Measurements from ENCODE around the gene DCPS.

DCPS gene

GRCh38 chr11:126268708-126269579, 34.9 kb upstream of the DCPS start, which contains the start of the genes FOXRED1 and SRPRA:
FOXRED1 (plus strand) TSS chr11:126269154; CDS start chr11:126269207, 53 bp downstream.
SRPRA (minus strand) TSS chr11:126268895; CDS start chr11:126268804, 91 bp downstream.
- Histone ChIP-seq H2BK120ac (ENCODE audit: low read depth, low read length) (no peak within 1 kb of the TSS), H3K27me3 (ENCODE audit: insufficient read depth, low read length, poor library complexity) (no peaks in the 10 kb centered on the region), H2BK5ac (ENCODE audit: low read length) (peak within 1 kb of the TSS; percentile 57), H4K5ac (ENCODE audit: low read length) (no peak within 1 kb of the TSS), H3K4me1 (ENCODE audit: control insufficient read depth, low read depth, low read length) (no peaks in the 10 kb centered on the region), H3K4ac (ENCODE audit: low read depth, low read length) (peak within 1 kb of the TSS; percentile 89), H3K4me3 (ENCODE audit: low read length) (peak within 1 kb of the TSS; percentile 97), H3K27ac (ENCODE audit: low read depth, low read length) (peak within 1 kb of the TSS; percentile 68), H3K79me2 (ENCODE audit: control insufficient read depth, insufficient read depth, low read length) (peaks cover 22% of the 10 kb centered on the region), H2AK5ac (ENCODE audit: low read length) (no peak within 1 kb of the TSS), H3K56ac (ENCODE audit: low read length) (peak within 1 kb of the TSS; percentile 98), H3K9ac (ENCODE audit: low read length) (peak within 1 kb of the TSS; percentile 98), H3K23ac (ENCODE audit: low read length) (peak within 1 kb of the TSS; percentile 72), H3K36me3 (ENCODE audit: control insufficient read depth, insufficient read depth, low read length) (peaks cover 21% of the 10 kb centered on the region), H3K4me2 (ENCODE audit: low read length) (peak within 1 kb of the TSS; percentile 48), H4K8ac (ENCODE audit: low read depth, low read length) (no peak within 1 kb of the TSS), H3K18ac (ENCODE audit: low read length) (peak within 1 kb of the TSS; percentile 40), H2BK15ac (replicated peaks; ENCODE audit: low read depth) (no peak within 1 kb of the TSS), H3K79me1 (ENCODE audit: low read length) (peaks cover 17% of the 10 kb centered on the region)
- WGBS (ENCODE audit: extremely low coverage, insufficient coverage, low lambda C conversion rate): no CpG with 5 or more reads among the region's 64 CpGs
- DNase-seq: peak; percentile 100

GRCh38 chr11:126277322-126277721, 26.5 kb upstream of the DCPS start:
- peaks cover 1% of the 10 kb centered on the region for H3K36me3 ChIP-seq (ENCODE audit: control insufficient read depth, insufficient read depth, low read length)
- WGBS (ENCODE audit: extremely low coverage, insufficient coverage, low lambda C conversion rate): no CpG with 5 or more reads among the region's 11 CpGs
- no peak overlapping the region for H2BK15ac ChIP-seq (replicated peaks; ENCODE audit: low read depth)
- no peak overlapping the region for H3K27ac ChIP-seq (ENCODE audit: low read depth, low read length)
- no peaks in the 10 kb centered on the region for H3K79me1 ChIP-seq (ENCODE audit: low read length)
- no peak overlapping the region for H2BK120ac ChIP-seq (ENCODE audit: low read depth, low read length)
- H3K4me3 ChIP-seq (ENCODE audit: low read length): no peak overlapping the region
- no peak overlapping the region for H2AK5ac ChIP-seq (ENCODE audit: low read length)
- no peak overlapping the region for H4K8ac ChIP-seq (ENCODE audit: low read depth, low read length)
- peaks cover 3% of the 10 kb centered on the region for H3K4me1 ChIP-seq (ENCODE audit: control insufficient read depth, low read depth, low read length)
- no peak overlapping the region for H2BK5ac ChIP-seq (ENCODE audit: low read length)
- H3K56ac ChIP-seq (ENCODE audit: low read length): no peak overlapping the region
- no peak for DNase-seq
- no peak overlapping the region for H3K4ac ChIP-seq (ENCODE audit: low read depth, low read length)
- H3K79me2 ChIP-seq (ENCODE audit: control insufficient read depth, insufficient read depth, low read length): no peaks in the 10 kb centered on the region
- no peak overlapping the region for H3K4me2 ChIP-seq (ENCODE audit: low read length)
- no peaks in the 10 kb centered on the region for H3K27me3 ChIP-seq (ENCODE audit: insufficient read depth, low read length, poor library complexity)
- no peak overlapping the region for H3K9ac ChIP-seq (ENCODE audit: low read length)
- H3K23ac ChIP-seq (ENCODE audit: low read length): no peak overlapping the region
- no peak overlapping the region for H3K18ac ChIP-seq (ENCODE audit: low read length)
- no peak overlapping the region for H4K5ac ChIP-seq (ENCODE audit: low read length)

- Histone ChIP-seq H3K9ac (ENCODE audit: low read length) (no peak overlapping the region), H3K79me2 (ENCODE audit: control insufficient read depth, insufficient read depth, low read length) (no peaks in the 10 kb centered on the region), H3K4me3 (ENCODE audit: low read length) (no peak overlapping the region), H4K5ac (ENCODE audit: low read length) (no peak overlapping the region), H2AK5ac (ENCODE audit: low read length) (no peak overlapping the region), H3K36me3 (ENCODE audit: control insufficient read depth, insufficient read depth, low read length) (peaks cover 1% of the 10 kb centered on the region), H3K27me3 (ENCODE audit: insufficient read depth, low read length, poor library complexity) (no peaks in the 10 kb centered on the region), H3K4ac (ENCODE audit: low read depth, low read length) (no peak overlapping the region), H2BK5ac (ENCODE audit: low read length) (no peak overlapping the region), H3K79me1 (ENCODE audit: low read length) (no peaks in the 10 kb centered on the region), H3K56ac (ENCODE audit: low read length) (no peak overlapping the region), H2BK120ac (ENCODE audit: low read depth, low read length) (no peak overlapping the region), H2BK15ac (replicated peaks; ENCODE audit: low read depth) (no peak overlapping the region), H3K4me1 (ENCODE audit: control insufficient read depth, low read depth, low read length) (peaks cover 3% of the 10 kb centered on the region), H3K18ac (ENCODE audit: low read length) (no peak overlapping the region), H3K4me2 (ENCODE audit: low read length) (no peak overlapping the region), H3K27ac (ENCODE audit: low read depth, low read length) (no peak overlapping the region), H3K23ac (ENCODE audit: low read length) (no peak overlapping the region), H4K8ac (ENCODE audit: low read depth, low read length) (no peak overlapping the region)
- no CpG with 5 or more reads among the region's 4 CpGs for WGBS (ENCODE audit: extremely low coverage, insufficient coverage, low lambda C conversion rate)
- DNase-seq: no peak
These were observed 26.1 kb upstream of the DCPS start for GRCh38 chr11:126277780-126278179.

- H2AK5ac ChIP-seq (ENCODE audit: low read length): no peak overlapping the region
- WGBS (ENCODE audit: extremely low coverage, insufficient coverage, low lambda C conversion rate): no CpG with 5 or more reads among the region's 8 CpGs
- no peak overlapping the region for H2BK120ac ChIP-seq (ENCODE audit: low read depth, low read length)
- no peak overlapping the region for H4K5ac ChIP-seq (ENCODE audit: low read length)
- no peak overlapping the region for H3K4ac ChIP-seq (ENCODE audit: low read depth, low read length)
- DNase-seq: no peak
- no peak overlapping the region for H3K4me3 ChIP-seq (ENCODE audit: low read length)
- H3K18ac ChIP-seq (ENCODE audit: low read length): no peak overlapping the region
- no peak overlapping the region for H3K4me2 ChIP-seq (ENCODE audit: low read length)
- H3K56ac ChIP-seq (ENCODE audit: low read length): no peak overlapping the region
- H3K79me2 ChIP-seq (ENCODE audit: control insufficient read depth, insufficient read depth, low read length): no peaks in the 10 kb centered on the region
- no peak overlapping the region for H4K8ac ChIP-seq (ENCODE audit: low read depth, low read length)
- H3K9ac ChIP-seq (ENCODE audit: low read length): no peak overlapping the region
- no peak overlapping the region for H2BK15ac ChIP-seq (replicated peaks; ENCODE audit: low read depth)
- H3K27me3 ChIP-seq (ENCODE audit: insufficient read depth, low read length, poor library complexity): no peaks in the 10 kb centered on the region
- no peak overlapping the region for H2BK5ac ChIP-seq (ENCODE audit: low read length)
- no peaks in the 10 kb centered on the region for H3K79me1 ChIP-seq (ENCODE audit: low read length)
- H3K23ac ChIP-seq (ENCODE audit: low read length): no peak overlapping the region
- H3K36me3 ChIP-seq (ENCODE audit: control insufficient read depth, insufficient read depth, low read length): peaks cover 1% of the 10 kb centered on the region
- H3K27ac ChIP-seq (ENCODE audit: low read depth, low read length): no peak overlapping the region
- peaks cover 7% of the 10 kb centered on the region for H3K4me1 ChIP-seq (ENCODE audit: control insufficient read depth, low read depth, low read length)
These were observed 24.7 kb upstream of the DCPS start for GRCh38 chr11:126279191-126279590.

- Histone ChIP-seq H3K56ac (ENCODE audit: low read length) (no peak overlapping the region), H2BK5ac (ENCODE audit: low read length) (no peak overlapping the region), H4K5ac (ENCODE audit: low read length) (no peak overlapping the region), H2AK5ac (ENCODE audit: low read length) (no peak overlapping the region), H3K18ac (ENCODE audit: low read length) (no peak overlapping the region), H3K79me1 (ENCODE audit: low read length) (no peaks in the 10 kb centered on the region), H4K8ac (ENCODE audit: low read depth, low read length) (no peak overlapping the region), H3K27me3 (ENCODE audit: insufficient read depth, low read length, poor library complexity) (no peaks in the 10 kb centered on the region), H3K4me3 (ENCODE audit: low read length) (no peak overlapping the region), H3K4ac (ENCODE audit: low read depth, low read length) (no peak overlapping the region), H3K4me2 (ENCODE audit: low read length) (no peak overlapping the region), H3K79me2 (ENCODE audit: control insufficient read depth, insufficient read depth, low read length) (no peaks in the 10 kb centered on the region), H3K23ac (ENCODE audit: low read length) (no peak overlapping the region), H3K4me1 (ENCODE audit: control insufficient read depth, low read depth, low read length) (peaks cover 7% of the 10 kb centered on the region), H2BK15ac (replicated peaks; ENCODE audit: low read depth) (no peak overlapping the region), H3K9ac (ENCODE audit: low read length) (no peak overlapping the region), H2BK120ac (ENCODE audit: low read depth, low read length) (no peak overlapping the region), H3K27ac (ENCODE audit: low read depth, low read length) (no peak overlapping the region), H3K36me3 (ENCODE audit: control insufficient read depth, insufficient read depth, low read length) (peaks cover 1% of the 10 kb centered on the region)
- no CpG with 5 or more reads among the region's 5 CpGs for WGBS (ENCODE audit: extremely low coverage, insufficient coverage, low lambda C conversion rate)
- DNase-seq: no peak
These were observed 23.3 kb upstream of the DCPS start for GRCh38 chr11:126280595-126280994.

Measured in mesendoderm (in vitro differentiated cells).